WTC11 (cell line): ENCODE results near the gene WDR62. TPM values are rescaled to one million over a fixed set of nuclear protein-coding genes. Genes with fewer than 3 reads are reported as not detected.

Source experiments
- total RNA-seq: library from RNA; stranded (reverse); gene quantifications from 3 replicates; pipeline ENCODE4 v1.2.3, GENCODE V29; 2021

WDR62 gene
- total RNA-seq, 1 experiment from 2014 or later: 40.0 TPM

Other genes starting within 250 kb of the WDR62 start
- 0.14 TPM in 1 of 3 replicates, not detected in the others for gene PRODH2, start 242.1 kb upstream of the WDR62 start, total RNA-seq
- 0.61 to 1.7 TPM (median 1.7 TPM) in 3 replicates for gene NPHS1, start 202.4 kb upstream of the WDR62 start, total RNA-seq
- gene KIRREL2, start 198.0 kb upstream of the WDR62 start, total RNA-seq: 4.7 to 5.3 TPM (median 4.9 TPM) in 3 replicates
- 15.5 to 24.0 TPM (median 20.2 TPM) in 3 replicates for gene APLP1, start 186.3 kb upstream of the WDR62 start, total RNA-seq
- gene NFKBID, start 154.4 kb upstream of the WDR62 start, total RNA-seq: 10.6 to 13.9 TPM (median 12.8 TPM) in 3 replicates
- gene HCST, start 152.4 kb upstream of the WDR62 start, total RNA-seq: 1.8 to 1.9 TPM (median 1.8 TPM) in 3 replicates
- 0.34 to 0.55 TPM (median 0.46 TPM) in 3 replicates for gene TYROBP, start 146.6 kb upstream of the WDR62 start, total RNA-seq
- gene LRFN3, start 118.5 kb upstream of the WDR62 start, total RNA-seq: 20.6 to 26.4 TPM (median 24.8 TPM) in 3 replicates
- gene SDHAF1, start 59.7 kb upstream of the WDR62 start, total RNA-seq: 19.5 to 20.8 TPM (median 20.4 TPM) in 3 replicates
- 17.6 to 28.5 TPM (median 27.9 TPM) in 3 replicates for gene SYNE4, start 46.1 kb upstream of the WDR62 start, total RNA-seq
- gene ALKBH6, start 40.7 kb upstream of the WDR62 start, total RNA-seq: 28.1 to 35.1 TPM (median 31.9 TPM) in 3 replicates
- 16.2 to 19.4 TPM (median 17.9 TPM) in 3 replicates for gene CLIP3, start 22.0 kb upstream of the WDR62 start, total RNA-seq
- 6.6 to 10.7 TPM (median 6.9 TPM) in 3 replicates for gene THAP8, start 612 bp upstream of the WDR62 start, total RNA-seq
- gene OVOL3, start 56.2 kb downstream of the WDR62 start, total RNA-seq: not detected in 3 replicates
- 161 to 177 TPM (median 165 TPM) in 3 replicates for gene POLR2I, start 60.0 kb downstream of the WDR62 start, total RNA-seq
- gene TBCB, start 60.6 kb downstream of the WDR62 start, total RNA-seq: 170 to 187 TPM (median 182 TPM) in 3 replicates
- gene CAPNS1, start 85.2 kb downstream of the WDR62 start, total RNA-seq: 332 to 358 TPM (median 344 TPM) in 3 replicates
- 0.64 to 1.0 TPM (median 0.70 TPM) in 3 replicates for gene COX7A1, start 97.5 kb downstream of the WDR62 start, total RNA-seq
- 2.5 to 3.0 TPM (median 2.8 TPM) in 3 replicates for gene ZNF565, start 159.8 kb downstream of the WDR62 start, total RNA-seq
- 122 to 128 TPM (median 124 TPM) in 3 replicates for gene ZNF146, start 160.2 kb downstream of the WDR62 start, total RNA-seq